ENCODE measurements around the gene KRTAP1-5. TPM values are rescaled to one million over a fixed set of nuclear protein-coding genes. Genes with fewer than 3 reads are reported as not detected.

KRTAP1-5 gene
- total RNA-seq, 2 donors from 2014 or later: not detected

- Histone ChIP-seq H3K4me1 (no peaks in the 10 kb centered on the region), H3K27ac (no peak overlapping the region), H3K9me3 (no peaks in the 10 kb centered on the region), H3K27me3 (no peaks in the 10 kb centered on the region), H3K9ac (ENCODE audit: low read depth in 2 of 2, low read length in 2 of 2) (no peak overlapping the region), H3K36me3 (no peaks in the 10 kb centered on the region), H3K4me3 (no peak overlapping the region)
- intact Hi-C loops (cut with DNase I): no loop called here
- DNase-seq: no peak
- TF ChIP-seq, protein P1, sequence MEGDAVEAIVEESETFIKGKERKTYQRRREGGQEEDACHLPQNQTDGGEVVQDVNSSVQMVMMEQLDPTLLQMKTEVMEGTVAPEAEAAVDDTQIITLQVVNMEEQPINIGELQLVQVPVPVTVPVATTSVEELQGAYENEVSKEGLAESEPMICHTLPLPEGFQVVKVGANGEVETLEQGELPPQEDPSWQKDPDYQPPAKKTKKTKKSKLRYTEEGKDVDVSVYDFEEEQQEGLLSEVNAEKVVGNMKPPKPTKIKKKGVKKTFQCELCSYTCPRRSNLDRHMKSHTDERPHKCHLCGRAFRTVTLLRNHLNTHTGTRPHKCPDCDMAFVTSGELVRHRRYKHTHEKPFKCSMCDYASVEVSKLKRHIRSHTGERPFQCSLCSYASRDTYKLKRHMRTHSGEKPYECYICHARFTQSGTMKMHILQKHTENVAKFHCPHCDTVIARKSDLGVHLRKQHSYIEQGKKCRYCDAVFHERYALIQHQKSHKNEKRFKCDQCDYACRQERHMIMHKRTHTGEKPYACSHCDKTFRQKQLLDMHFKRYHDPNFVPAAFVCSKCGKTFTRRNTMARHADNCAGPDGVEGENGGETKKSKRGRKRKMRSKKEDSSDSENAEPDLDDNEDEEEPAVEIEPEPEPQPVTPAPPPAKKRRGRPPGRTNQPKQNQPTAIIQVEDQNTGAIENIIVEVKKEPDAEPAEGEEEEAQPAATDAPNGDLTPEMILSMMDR (IDR thresholded peaks at IDR 0.05): no peak
These were observed 30.2 kb downstream of the KRTAP1-5 start for GRCh38 chr17:40996829-40997228.

DNA sequence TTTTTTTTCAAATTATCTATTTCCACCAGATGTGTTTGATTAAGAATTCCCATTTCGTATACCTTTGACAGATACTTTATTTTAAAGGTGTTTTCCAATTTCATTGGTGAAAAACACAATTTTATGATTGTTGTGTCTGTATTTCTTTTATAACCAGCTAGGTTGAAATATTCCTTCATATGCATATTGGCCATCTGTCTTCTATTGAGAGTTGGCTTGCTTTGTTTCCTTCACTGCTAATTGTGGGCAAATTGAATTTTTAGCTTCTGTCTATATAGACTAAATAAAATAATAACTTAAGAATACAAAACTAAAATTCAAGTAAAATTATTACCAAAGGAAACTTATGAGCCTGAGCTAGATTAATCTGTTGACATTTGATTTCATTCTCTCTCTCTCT is 31.9 kb downstream of the KRTAP1-5 start:
- TF ChIP-seq, protein P1 (IDR thresholded peaks at IDR 0.05): no peak
- Histone ChIP-seq H3K4me1 (no peaks in the 10 kb centered on the region), H3K9me3 (no peaks in the 10 kb centered on the region), H3K4me3 (no peak overlapping the region), H3K36me3 (no peaks in the 10 kb centered on the region), H3K27ac (no peak overlapping the region), H3K9ac (ENCODE audit: low read depth in 2 of 2, low read length in 2 of 2) (no peak overlapping the region), H3K27me3 (no peaks in the 10 kb centered on the region)
- no peak for DNase-seq
- intact Hi-C loops (cut with DNase I): no loop called here

DNA sequence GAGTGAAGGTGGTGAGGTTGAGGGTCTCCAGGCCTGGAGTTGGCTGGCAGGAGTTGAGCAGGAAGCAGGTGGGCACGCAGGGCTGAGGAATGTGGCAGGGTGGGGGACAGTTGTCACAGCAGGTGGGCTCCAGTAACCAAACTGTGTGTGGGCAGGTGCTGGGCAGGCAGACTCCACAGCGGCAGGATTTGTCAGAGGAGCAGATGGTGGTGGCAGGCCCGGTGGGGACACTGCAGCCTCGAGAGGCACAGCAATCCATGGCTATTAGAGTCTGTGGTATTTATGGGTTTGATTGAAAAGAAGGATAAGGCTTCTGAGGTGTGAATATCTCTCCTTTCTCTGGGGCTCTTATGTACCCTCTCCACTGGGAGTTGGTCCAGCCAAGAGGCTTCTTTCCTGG is 33.2 kb downstream of the KRTAP1-5 start, which contains the start of gene KRTAP3-3:
KRTAP3-3 (minus strand) TSS at position 326 of the 400 bp plus-strand sequence; CDS start at position 259, 67 bp downstream.
- Histone ChIP-seq H3K27ac (no peak within 1 kb of the TSS), H3K27me3 (no peaks in the 10 kb centered on the region), H3K36me3 (no peaks in the 10 kb centered on the region), H3K4me3 (no peak within 1 kb of the TSS), H3K4me1 (no peaks in the 10 kb centered on the region), H3K9ac (ENCODE audit: low read depth in 2 of 2, low read length in 2 of 2) (no peak within 1 kb of the TSS), H3K9me3 (no peaks in the 10 kb centered on the region)
- TF ChIP-seq, protein P1 (IDR thresholded peaks at IDR 0.05): no peak
- intact Hi-C loops (cut with DNase I): no loop called here
- no peak for DNase-seq

- H3K36me3 ChIP-seq: no peaks in the 10 kb centered on the region
These were observed 33.9 kb downstream of the KRTAP1-5 start for GRCh38 chr17:40993084-40993483.

GRCh38 chr17:40992666-40993065 is 34.3 kb downstream of the KRTAP1-5 start:
- Histone ChIP-seq H3K27me3 (no peaks in the 10 kb centered on the region), H3K27ac (no peak overlapping the region), H3K36me3 (no peaks in the 10 kb centered on the region), H3K9me3 (no peaks in the 10 kb centered on the region), H3K4me1 (no peaks in the 10 kb centered on the region), H3K4me3 (no peak overlapping the region), H3K9ac (ENCODE audit: low read depth in 2 of 2, low read length in 2 of 2) (no peak overlapping the region)
- TF ChIP-seq, protein P1 (IDR thresholded peaks at IDR 0.05): no peak
- intact Hi-C loops (cut with DNase I): no loop called here
- no peak for DNase-seq

More at GRCh38 chr17:40993084-40993483, 33.9 kb downstream of the KRTAP1-5 start:
- no peak overlapping the region for H3K27ac ChIP-seq
- H3K9ac ChIP-seq (ENCODE audit: low read depth in 2 of 2, low read length in 2 of 2): no peak overlapping the region
- H3K4me3 ChIP-seq: no peak overlapping the region
- TF ChIP-seq, protein P1 (IDR thresholded peaks at IDR 0.05): no peak
- no peak for DNase-seq
- H3K4me1 ChIP-seq: no peaks in the 10 kb centered on the region
- intact Hi-C loops (cut with DNase I): no loop called here
- H3K9me3 ChIP-seq: no peaks in the 10 kb centered on the region
- no peaks in the 10 kb centered on the region for H3K27me3 ChIP-seq

All from colonic mucosa (tissue), 4 donors.